NCI-H2081 (cell line): ENCODE data around the gene LMO7.

ENCODE experiments used
- DNase-seq, 2 experiments: peaks; one replicate each; lab custom pipeline; 2025; lab: John Stamatoyannopoulos, UW

Gene LMO7

GRCh38 chr13:75801388-75801945, 165.3 kb downstream of the LMO7 start:
- DNase-seq, result no peak

GRCh38 chr13:75802161-75802560, 166.0 kb downstream of the LMO7 start:
- DNase-seq, result no peak

GRCh38 chr13:75803164-75803611, 167.1 kb downstream of the LMO7 start:
- peak; percentile 72 to 87 for DNase-seq

- no peak for DNase-seq
Measured at GRCh38 chr13:75804054-75804453, 167.9 kb downstream of the LMO7 start.

GRCh38 chr13:75804605-75805004, 168.5 kb downstream of the LMO7 start:
- no peak for DNase-seq

GRCh38 chr13:75806117-75806516, 170.0 kb downstream of the LMO7 start:
- peak in 1 of 2 experiments; percentile 3 for DNase-seq

GRCh38 chr13:75811361-75811760, 175.2 kb downstream of the LMO7 start:
- peak in 1 of 2 experiments; percentile 4 for DNase-seq

GRCh38 chr13:75811841-75812240, 175.7 kb downstream of the LMO7 start:
- DNase-seq, result no peak

GRCh38 chr13:75812751-75813181, 176.6 kb downstream of the LMO7 start:
- no peak for DNase-seq

- no peak for DNase-seq
Measured at GRCh38 chr13:75813323-75813722, 177.2 kb downstream of the LMO7 start.

- no peak for DNase-seq
Measured at GRCh38 chr13:75818179-75818967, 182.2 kb downstream of the LMO7 start.

GRCh38 chr13:75818968-75819225, 182.8 kb downstream of the LMO7 start:
- no peak for DNase-seq

GRCh38 chr13:75825161-75825560, 189.0 kb downstream of the LMO7 start:
- DNase-seq, result peak in 1 of 2 experiments; percentile 63

GRCh38 chr13:75825594-75825993, 189.5 kb downstream of the LMO7 start:
- no peak for DNase-seq

GRCh38 chr13:75826391-75826790, 190.3 kb downstream of the LMO7 start:
- DNase-seq, result no peak

GRCh38 chr13:75829830-75830229, 193.7 kb downstream of the LMO7 start:
- DNase-seq, result no peak

GRCh38 chr13:75830842-75831241, 194.7 kb downstream of the LMO7 start:
- no peak for DNase-seq

- no peak for DNase-seq
Measured at GRCh38 chr13:75831389-75831788, 195.3 kb downstream of the LMO7 start.

GRCh38 chr13:75832812-75833211, 196.7 kb downstream of the LMO7 start:
- no peak for DNase-seq

GRCh38 chr13:75836441-75836840, 200.3 kb downstream of the LMO7 start:
- DNase-seq, result peak in 1 of 2 experiments; percentile 57

GRCh38 chr13:75838366-75839005, 202.4 kb downstream of the LMO7 start:
- peak in 1 of 2 experiments; percentile 2 for DNase-seq

GRCh38 chr13:75839406-75839805, 203.3 kb downstream of the LMO7 start:
- no peak for DNase-seq

GRCh38 chr13:75841905-75842304, 205.8 kb downstream of the LMO7 start:
- DNase-seq, result no peak
